Peyer's patch (tissue), 4 donors: ENCODE measurements around the gene TRRAP.

Experiments
- POLR2A ChIP-seq, 2 donors: fragments of 450-650 bp; IDR thresholded peaks; one replicate each; pipeline ENCODE4 v1.5.1; 2017; ENCODE audit warnings: antibody characterized with exemption in 2 of 2, mild to moderate bottlenecking in 2 of 2, moderate library complexity in 2 of 2
- TF ChIP-seq, protein P1 (sequence below), 6 experiments: fragments of 450-650 bp in 4 of 6; fragments of 200-600 bp in 2 of 6; sonication (generic) in 1 of 6; IDR thresholded peaks; one replicate each; pipeline ENCODE4 v1.5.1; 2017 to 2019; ENCODE audit warnings: antibody characterized with exemption in 6 of 6, mild to moderate bottlenecking in 3 of 6, moderate library complexity in 1 of 6

DNA sequence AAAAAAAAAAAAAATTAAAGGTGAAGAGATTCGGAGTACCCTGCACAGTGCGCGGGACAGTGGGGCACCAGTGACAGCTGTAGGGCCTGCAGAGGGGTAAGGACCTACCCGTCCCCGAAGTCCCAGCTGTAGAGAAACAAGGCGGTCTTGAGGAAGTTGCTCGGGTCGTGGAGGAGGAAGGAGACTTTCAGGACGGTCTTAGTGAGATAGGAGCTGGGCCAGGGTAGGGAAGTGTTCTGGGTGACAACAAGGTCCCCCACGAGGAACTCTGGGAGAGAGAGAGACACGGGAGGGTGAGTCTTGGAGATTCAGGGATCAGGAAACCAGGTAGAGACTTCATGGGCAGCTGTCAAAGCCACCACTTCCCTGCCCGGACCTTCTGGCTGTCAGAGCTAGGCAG is 18.3 kb upstream of the TRRAP start:
- TF ChIP-seq POLR2A (IDR thresholded peaks at IDR 0.05), result no peak
- TF ChIP-seq, protein P1, sequence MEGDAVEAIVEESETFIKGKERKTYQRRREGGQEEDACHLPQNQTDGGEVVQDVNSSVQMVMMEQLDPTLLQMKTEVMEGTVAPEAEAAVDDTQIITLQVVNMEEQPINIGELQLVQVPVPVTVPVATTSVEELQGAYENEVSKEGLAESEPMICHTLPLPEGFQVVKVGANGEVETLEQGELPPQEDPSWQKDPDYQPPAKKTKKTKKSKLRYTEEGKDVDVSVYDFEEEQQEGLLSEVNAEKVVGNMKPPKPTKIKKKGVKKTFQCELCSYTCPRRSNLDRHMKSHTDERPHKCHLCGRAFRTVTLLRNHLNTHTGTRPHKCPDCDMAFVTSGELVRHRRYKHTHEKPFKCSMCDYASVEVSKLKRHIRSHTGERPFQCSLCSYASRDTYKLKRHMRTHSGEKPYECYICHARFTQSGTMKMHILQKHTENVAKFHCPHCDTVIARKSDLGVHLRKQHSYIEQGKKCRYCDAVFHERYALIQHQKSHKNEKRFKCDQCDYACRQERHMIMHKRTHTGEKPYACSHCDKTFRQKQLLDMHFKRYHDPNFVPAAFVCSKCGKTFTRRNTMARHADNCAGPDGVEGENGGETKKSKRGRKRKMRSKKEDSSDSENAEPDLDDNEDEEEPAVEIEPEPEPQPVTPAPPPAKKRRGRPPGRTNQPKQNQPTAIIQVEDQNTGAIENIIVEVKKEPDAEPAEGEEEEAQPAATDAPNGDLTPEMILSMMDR (IDR thresholded peaks at IDR 0.05), result no peak
